ENCODE results near the gene KRTAP1-5.
"Not testable (repeated sequence)": the region's sequence is repeated elsewhere in the genome, so short reads cannot be mapped to it uniquely, and the experiment has no call there.

Gene KRTAP1-5

GRCh38 chr17:41002814-41003213, 24.2 kb downstream of the KRTAP1-5 start:
- DNase-seq = no peak

DNA sequence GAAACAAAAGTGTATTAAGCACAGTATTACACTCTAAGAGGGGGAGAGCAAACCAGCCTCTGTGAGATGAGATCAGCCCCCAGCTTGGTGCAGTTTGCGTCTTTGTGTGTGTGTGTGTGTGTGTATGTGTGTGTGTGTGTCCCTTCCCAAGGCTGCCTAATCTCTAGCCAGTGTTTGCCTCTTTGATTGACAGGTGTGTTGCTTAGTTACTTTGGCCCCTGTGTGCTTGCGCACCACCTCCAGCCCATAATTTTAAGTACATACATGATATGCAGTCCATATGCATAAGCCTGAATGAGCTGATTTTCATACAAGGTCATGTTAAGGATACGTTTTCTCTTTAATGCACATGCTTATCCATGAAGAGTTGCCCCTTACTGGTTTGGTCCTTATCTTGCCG, 25.2 kb downstream of the KRTAP1-5 start:
- no peak for DNase-seq

- DNase-seq = not testable (repeated sequence)
Measured at GRCh38 chr17:40999563-40999962, 27.4 kb downstream of the KRTAP1-5 start, which contains the start of gene KRTAP3-2. Gene KRTAP3-2, minus strand, starts transcription at chr17:40999906. Its CDS starts 53 bp downstream, at chr17:40999853.

GRCh38 chr17:40997361-40997760, 29.6 kb downstream of the KRTAP1-5 start:
- no peak for DNase-seq

DNA sequence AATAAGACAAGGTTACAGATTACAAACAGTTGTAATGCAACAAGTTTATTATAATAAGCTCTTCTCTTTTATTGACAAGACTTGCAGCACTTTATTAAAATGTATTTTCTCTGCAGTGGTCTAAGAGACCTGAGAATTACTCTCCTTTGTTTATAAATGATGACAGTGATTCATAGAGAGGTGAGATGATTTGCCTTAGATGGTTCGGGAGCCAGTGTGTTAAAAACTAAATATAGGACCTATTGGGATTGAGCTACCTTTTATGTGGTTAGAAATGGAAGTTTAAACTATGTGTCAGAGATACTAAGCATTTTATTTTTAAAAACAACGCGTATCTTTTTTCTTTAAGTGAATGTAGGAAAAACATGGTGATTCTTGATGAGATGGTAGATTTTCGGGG, 30.2 kb downstream of the KRTAP1-5 start:
- DNase-seq = no peak

GRCh38 chr17:40995116-40995515, 31.9 kb downstream of the KRTAP1-5 start:
- DNase-seq = no peak

- no peak for DNase-seq
Measured at GRCh38 chr17:40993839-40994238, 33.2 kb downstream of the KRTAP1-5 start, which contains the start of gene KRTAP3-3. Gene KRTAP3-3, minus strand, starts transcription at chr17:40994164. Its CDS starts 67 bp downstream, at chr17:40994097.

DNA sequence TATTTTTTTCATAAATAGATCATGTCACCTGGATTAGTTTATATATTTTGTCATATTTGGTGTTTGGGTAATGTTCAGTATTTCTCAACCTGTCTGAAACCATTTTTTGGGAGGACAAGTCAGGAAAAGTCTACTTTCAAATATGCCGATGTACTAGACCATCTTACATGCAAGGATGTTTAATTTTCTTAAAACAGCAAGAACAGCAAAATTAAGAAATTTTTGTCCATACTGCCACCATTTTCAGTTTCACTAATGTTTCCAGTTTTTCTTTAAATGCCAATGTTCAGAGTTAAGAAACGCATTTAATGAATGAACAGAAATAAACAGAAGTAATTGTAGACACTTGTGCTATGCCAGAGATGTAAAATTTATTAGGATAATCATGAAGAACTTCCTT, 33.9 kb downstream of the KRTAP1-5 start:
- no peak for DNase-seq

DNA sequence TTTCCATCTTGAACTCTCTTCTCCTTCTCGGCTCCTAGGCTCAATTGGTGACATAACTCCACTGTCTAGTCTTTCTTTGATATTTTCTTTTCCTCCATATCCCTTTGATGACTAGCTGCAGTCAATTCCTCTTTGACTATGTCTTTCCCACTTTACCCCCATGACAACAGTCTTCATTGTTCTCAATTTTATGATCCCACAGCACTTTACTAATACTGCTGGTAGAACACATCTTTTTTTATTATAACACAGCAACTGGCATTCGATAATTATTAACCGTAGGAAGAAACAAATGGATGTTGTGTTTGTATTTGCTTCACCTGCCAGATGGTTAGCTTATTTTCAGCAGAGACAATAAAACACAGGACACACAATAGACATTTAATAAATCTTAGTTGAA, 34.3 kb downstream of the KRTAP1-5 start:
- DNase-seq = no peak

GRCh38 chr17:40986920-40987319, 40.1 kb downstream of the KRTAP1-5 start:
- DNase-seq = no peak

- DNase-seq = no peak
Measured at GRCh38 chr17:40984226-40984625, 42.8 kb downstream of the KRTAP1-5 start, which contains the start of gene KRT40. Gene KRT40, minus strand, starts transcription at chr17:40984326. Its CDS starts 53 bp downstream, at chr17:40984273.

DNA sequence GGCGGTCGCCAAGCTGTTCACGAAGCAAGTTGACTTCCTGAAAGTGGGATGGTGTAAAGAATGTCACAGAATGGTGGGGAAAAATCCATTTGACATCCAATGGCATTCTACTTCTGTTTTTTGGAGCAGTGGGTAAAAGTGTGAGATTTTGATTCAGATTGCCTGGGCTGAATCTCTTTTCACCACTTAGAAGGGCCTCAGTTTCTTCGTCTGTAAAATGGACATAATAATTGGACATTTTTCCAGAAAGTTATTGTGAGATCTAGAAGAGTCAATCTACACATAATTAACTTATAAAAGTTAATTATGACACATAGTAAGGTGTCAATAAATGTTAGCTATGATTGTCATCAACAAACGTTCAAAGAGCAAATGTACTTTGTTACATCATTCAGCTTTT, 45.9 kb downstream of the KRTAP1-5 start:
- DNase-seq = no peak

DNA sequence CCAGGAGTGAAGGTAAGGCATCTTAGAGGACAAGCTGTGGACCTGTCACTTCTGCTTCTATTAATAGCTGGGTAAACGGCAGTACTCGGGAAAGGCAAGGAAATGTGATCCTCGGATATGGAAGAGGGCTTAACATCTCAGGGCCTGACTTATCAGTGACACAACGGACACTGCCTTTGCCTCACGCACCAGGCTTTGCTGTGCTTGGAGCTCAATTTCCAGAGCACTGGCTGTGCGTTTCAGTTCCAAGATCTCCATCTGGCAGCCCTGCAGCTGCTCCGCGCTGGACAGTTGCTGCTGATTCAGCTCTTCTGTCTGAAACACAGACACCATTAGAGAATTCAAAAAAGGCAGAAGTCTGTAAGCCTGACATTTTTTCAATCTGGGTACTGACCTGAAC, 46.4 kb downstream of the KRTAP1-5 start:
- no peak for DNase-seq

- DNase-seq = no peak
Measured at GRCh38 chr17:40980117-40980516, 46.9 kb downstream of the KRTAP1-5 start.

DNA sequence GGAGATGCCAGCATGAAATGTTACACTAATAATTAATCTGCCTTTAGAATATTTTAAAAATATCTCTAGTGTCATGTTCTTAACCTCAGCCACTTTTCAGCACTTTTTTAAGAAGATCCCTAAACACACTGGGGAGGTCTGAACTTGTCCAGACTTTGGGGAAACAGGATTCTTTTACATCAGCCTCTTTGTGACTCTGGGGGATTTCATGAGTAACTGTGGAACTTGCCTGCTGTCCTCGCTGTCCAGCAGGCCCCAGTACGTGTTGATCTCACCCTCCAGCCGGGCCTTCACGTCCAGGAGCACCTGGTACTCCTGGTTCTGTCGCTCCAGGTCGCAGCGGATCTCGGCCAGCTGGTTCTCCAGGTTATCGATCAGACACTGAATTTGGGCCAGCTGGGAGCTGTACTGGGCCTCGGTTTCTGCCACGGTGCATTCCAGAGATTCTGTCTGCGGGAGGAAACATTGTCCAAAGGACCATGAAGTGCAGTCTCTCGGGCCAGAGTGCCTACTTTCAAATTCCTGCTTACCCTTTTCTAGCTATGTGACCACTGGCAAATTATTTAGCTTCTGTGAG, 48.3 kb downstream of the KRTAP1-5 start:
- DNase-seq = no peak
